ENCODE measurements around the gene AFG3L2. TPM values are rescaled to one million over a fixed set of nuclear protein-coding genes. Genes with fewer than 3 reads are reported as not detected.
A peak's percentile ranks its signal among the peaks of the same experiment; 100 is the strongest.

Gene AFG3L2
- total and polyA plus RNA-seq, 2 of the 13 experiments (the other 11 are each of a cell fraction or from before 2014, with no cell fraction given): 28.6 to 86.9 TPM

- TF ChIP-seq REST (IDR thresholded peaks at IDR 0.05; ENCODE audit: borderline replicate concordance in 1 of 2, low read depth in 1 of 2, low read length in 2 of 2) (peak in 1 of 2 experiments; percentile 41; a peak in 1 of 4 replicates), NRL (CRISPR knock-in tag; IDR thresholded peaks at IDR 0.05; ENCODE audit: borderline replicate concordance) (peak; percentile 79), TSC22D2 (CRISPR knock-in tag; IDR thresholded peaks at IDR 0.05; ENCODE audit: borderline replicate concordance) (no peak), ATF4 (CRISPR knock-in tag; IDR thresholded peaks at IDR 0.05) (no peak), ZNF576 (CRISPR knock-in tag; IDR thresholded peaks at IDR 0.05) (no peak), SKIL (CRISPR knock-in tag; IDR thresholded peaks at IDR 0.05; ENCODE audit: borderline replicate concordance) (peak; percentile 52), CSRNP1 (CRISPR knock-in tag; IDR thresholded peaks at IDR 0.05) (peak; percentile 56), KAT2B (IDR thresholded peaks at IDR 0.05; ENCODE audit: borderline replicate concordance, low read depth, low read length) (no peak), ZNF724P (CRISPR knock-in tag; IDR thresholded peaks at IDR 0.05; ENCODE audit: borderline replicate concordance) (no peak), TFE3 (CRISPR knock-in tag; IDR thresholded peaks at IDR 0.05) (no peak), ZSCAN22 (CRISPR knock-in tag; IDR thresholded peaks at IDR 0.05) (no peak), ZNF503 (CRISPR knock-in tag; IDR thresholded peaks at IDR 0.05) (no peak; the same call in 1 of the 2 replicates), MTA3 (CRISPR knock-in tag; IDR thresholded peaks at IDR 0.05) (no peak), RELA (CRISPR knock-in tag; IDR thresholded peaks at IDR 0.05) (no peak), ZFAT (CRISPR knock-in tag; conservative IDR thresholded peaks at IDR 0.05) (no peak)
Observed at GRCh38 chr18:12376754-12377555, at the start of gene AFG3L2 (continued).

Measured in HepG2 (cell line).